Neural cell (in vitro differentiated cells): ENCODE measurements around the gene AGBL1. TPM values are rescaled to one million over a fixed set of nuclear protein-coding genes. Genes with fewer than 3 reads are reported as not detected.

Experiments used
- H2AFZ ChIP-seq: fragments of 200-600, 300-800 bp; sonication (generic), shearing (Covaris generic); 2 replicates; pipeline ENCODE4 v1.6.0; 2014; ENCODE audit warnings: low read depth, mild to moderate bottlenecking, antibody characterized with exemption, low read length, moderate library complexity
- H3F3A ChIP-seq: fragments of 200-600 bp; shearing (Covaris generic); 2 replicates; pipeline ENCODE4 v1.6.1; 2016; ENCODE audit warnings: mild to moderate bottlenecking, moderate library complexity, mixed read lengths, antibody characterized with exemption, low read length; ENCODE audit not compliant: insufficient read depth, poor library complexity, severe bottlenecking
- H3K27ac ChIP-seq: fragments of 200-600, 300-800 bp; sonication (generic), shearing (Covaris generic); 2 replicates; pipeline ENCODE4 v1.5.1; 2014; ENCODE audit warnings: mild to moderate bottlenecking, low read length, moderate library complexity
- H3K27me3 ChIP-seq: fragments of 300-800, 200-600 bp; sonication (generic), shearing (Covaris generic); 2 replicates; pipeline ENCODE4 v1.6.0; 2014; ENCODE audit warnings: mild to moderate bottlenecking, low read depth, low read length, moderate library complexity; ENCODE audit not compliant: insufficient read depth
- H3K36me3 ChIP-seq: fragments of 300-800, 200-600 bp; sonication (generic), shearing (Covaris generic); 2 replicates; pipeline ENCODE4 v1.5.1; 2014; ENCODE audit warnings: mild to moderate bottlenecking, antibody characterized with exemption, low read length, moderate library complexity; ENCODE audit not compliant: insufficient read depth
- H3K4me2 ChIP-seq: fragments of 300-800, 200-600 bp; sonication (generic), shearing (Covaris generic); 2 replicates; pipeline ENCODE4 v1.6.0; 2014; ENCODE audit warnings: mild to moderate bottlenecking, low read length
- H3K4me3 ChIP-seq: fragments of 300-800, 200-600 bp; sonication (generic), shearing (Covaris generic); 2 replicates; pipeline ENCODE4 v1.5.1; 2014; ENCODE audit warnings: mild to moderate bottlenecking, low read length, moderate library complexity
- H3K79me2 ChIP-seq: fragments of 200-600 bp; shearing (Covaris generic); replicated peaks from 2 replicates; pipeline ENCODE4 v1.6.0; 2014; ENCODE audit warnings: mild to moderate bottlenecking, low read length, moderate library complexity; ENCODE audit not compliant: insufficient read depth
- H3K9ac ChIP-seq: fragments of 300-800, 200-600 bp; sonication (generic), shearing (Covaris generic); 2 replicates; pipeline ENCODE4 v1.6.1; 2016; ENCODE audit warnings: mild to moderate bottlenecking, low read length, mixed read lengths
- H3K9me2 ChIP-seq: fragments of 200-600 bp; shearing (Covaris generic); 2 replicates; pipeline ENCODE4 v1.6.1; 2016; ENCODE audit warnings: mild to moderate bottlenecking, low read length, mixed read lengths; ENCODE audit not compliant: insufficient read depth
- H3K9me3 ChIP-seq: fragments of 200-600, 300-800 bp; sonication (generic), shearing (Covaris generic); 2 replicates; pipeline ENCODE4 v1.6.1; 2016; ENCODE audit warnings: mild to moderate bottlenecking, mixed run types, low read length, moderate library complexity, mixed read lengths
- H4K20me1 ChIP-seq: fragments of 200-600 bp; shearing (Covaris generic); 2 replicates; pipeline ENCODE4 v1.6.1; 2016; ENCODE audit warnings: mild to moderate bottlenecking, mixed run types; ENCODE audit not compliant: insufficient read depth
- CTCF ChIP-seq: fragments of 450-650 bp; IDR thresholded peaks from 2 replicates; pipeline ENCODE4 v1.5.1; 2014; ENCODE audit warnings: antibody characterized with exemption, mild to moderate bottlenecking, moderate library complexity; ENCODE audit not compliant: poor library complexity, severe bottlenecking
- EP300 ChIP-seq: fragments of 450-650 bp; conservative IDR thresholded peaks from 2 replicates; pipeline ENCODE4 v1.6.1; 2014; ENCODE audit warnings: antibody characterized with exemption, mild to moderate bottlenecking, moderate library complexity; ENCODE audit not compliant: poor library complexity, severe bottlenecking
- EZH2 ChIP-seq: fragments of 200-600, 300-800 bp; shearing (Covaris generic), sonication (generic); IDR thresholded peaks from 2 replicates; pipeline ENCODE4 v1.6.1; 2014; ENCODE audit warnings: antibody characterized with exemption, low read length, borderline replicate concordance, mild to moderate bottlenecking; ENCODE audit not compliant: insufficient read depth, poor library complexity, severe bottlenecking
- MXI1 ChIP-seq: fragments of 450-650 bp; conservative IDR thresholded peaks from 2 replicates; pipeline ENCODE4 v1.6.1; 2014; ENCODE audit warnings: antibody characterized with exemption, mild to moderate bottlenecking; ENCODE audit not compliant: poor library complexity, severe bottlenecking
- POLR2AphosphoS5 ChIP-seq: IDR thresholded peaks from 2 replicates; pipeline ENCODE4 v1.6.1; 2012
- RAD21 ChIP-seq: fragments of 450-650 bp; conservative IDR thresholded peaks from 2 replicates; pipeline ENCODE4 v1.6.1; 2014; ENCODE audit warnings: antibody characterized with exemption, mild to moderate bottlenecking, moderate library complexity
- REST ChIP-seq: IDR thresholded peaks from 2 replicates; pipeline ENCODE4 v1.6.1; 2012; ENCODE audit warnings: borderline replicate concordance
- SMC3 ChIP-seq: fragments of 450-650 bp; conservative IDR thresholded peaks from 2 replicates; pipeline ENCODE4 v1.6.1; 2014; ENCODE audit warnings: antibody characterized with exemption, mild to moderate bottlenecking, moderate library complexity; ENCODE audit not compliant: poor library complexity
- TAF1 ChIP-seq: IDR thresholded peaks from 2 replicates; pipeline ENCODE4 v1.6.1; 2012; ENCODE audit warnings: low read depth
- polyA plus RNA-seq: library from polyadenylated mRNA; depleted of rRNA; stranded (reverse); fragments of >200 nt; gene quantifications from 2 replicates; pipeline ENCODE4 v1.2.3, GENCODE V29; 2014

AGBL1 gene
- polyA plus RNA-seq, 1 donor from 2014 or later = 0.12 TPM

GRCh38 chr15:86489981-86490380, 410.3 kb downstream of the AGBL1 start:
- H3K4me2 ChIP-seq = no peak overlapping the region

GRCh38 chr15:86491118-86491517, 411.4 kb downstream of the AGBL1 start:
- Histone ChIP-seq H3K36me3 (no peaks in the 10 kb centered on the region), H3K79me2 (no peaks in the 10 kb centered on the region), H2AFZ (no peak overlapping the region), H3K9ac (no peak overlapping the region), H3K9me3 (no peaks in the 10 kb centered on the region), H3K4me2 (no peak overlapping the region), H3K27ac (no peak overlapping the region), H4K20me1 (no peaks in the 10 kb centered on the region), H3K27me3 (no peaks in the 10 kb centered on the region), H3K9me2 (no peaks in the 10 kb centered on the region), H3F3A (no peaks in the 10 kb centered on the region), H3K4me3 (no peak overlapping the region)
- TF ChIP-seq REST = no peak
- TF ChIP-seq EP300 = no peak

More at GRCh38 chr15:86489981-86490380, 410.3 kb downstream of the AGBL1 start:
- Histone ChIP-seq H3K9me3 (no peaks in the 10 kb centered on the region), H3F3A (no peaks in the 10 kb centered on the region), H3K9me2 (no peaks in the 10 kb centered on the region), H4K20me1 (no peaks in the 10 kb centered on the region), H3K4me3 (no peak overlapping the region), H3K27ac (no peak overlapping the region), H3K36me3 (no peaks in the 10 kb centered on the region), H3K9ac (no peak overlapping the region), H2AFZ (no peak overlapping the region), H3K27me3 (no peaks in the 10 kb centered on the region), H3K79me2 (no peaks in the 10 kb centered on the region)
- TF ChIP-seq REST = no peak
- TF ChIP-seq RAD21 = no peak
- no peak for TF ChIP-seq EZH2
- no peak for TF ChIP-seq CTCF
- no peak for TF ChIP-seq SMC3
- TF ChIP-seq POLR2AphosphoS5 = no peak
- no peak for TF ChIP-seq EP300
- TF ChIP-seq MXI1 = no peak
- TF ChIP-seq TAF1 = no peak
